GM19328 (cell line): ENCODE data around the gene COL25A1.
"Not testable (repeated sequence)": the region's sequence is repeated elsewhere in the genome, so short reads cannot be mapped to it uniquely, and the experiment has no call there.

Experiments
- ATAC-seq: cut with Tn5 transposase; IDR thresholded peaks from one replicate; pipeline ENCODE4 v1.9.1; 2021; ENCODE audit warnings: mild to moderate bottlenecking, moderate library complexity; ENCODE audit not compliant: unreplicated experiment

The COL25A1 gene

DNA sequence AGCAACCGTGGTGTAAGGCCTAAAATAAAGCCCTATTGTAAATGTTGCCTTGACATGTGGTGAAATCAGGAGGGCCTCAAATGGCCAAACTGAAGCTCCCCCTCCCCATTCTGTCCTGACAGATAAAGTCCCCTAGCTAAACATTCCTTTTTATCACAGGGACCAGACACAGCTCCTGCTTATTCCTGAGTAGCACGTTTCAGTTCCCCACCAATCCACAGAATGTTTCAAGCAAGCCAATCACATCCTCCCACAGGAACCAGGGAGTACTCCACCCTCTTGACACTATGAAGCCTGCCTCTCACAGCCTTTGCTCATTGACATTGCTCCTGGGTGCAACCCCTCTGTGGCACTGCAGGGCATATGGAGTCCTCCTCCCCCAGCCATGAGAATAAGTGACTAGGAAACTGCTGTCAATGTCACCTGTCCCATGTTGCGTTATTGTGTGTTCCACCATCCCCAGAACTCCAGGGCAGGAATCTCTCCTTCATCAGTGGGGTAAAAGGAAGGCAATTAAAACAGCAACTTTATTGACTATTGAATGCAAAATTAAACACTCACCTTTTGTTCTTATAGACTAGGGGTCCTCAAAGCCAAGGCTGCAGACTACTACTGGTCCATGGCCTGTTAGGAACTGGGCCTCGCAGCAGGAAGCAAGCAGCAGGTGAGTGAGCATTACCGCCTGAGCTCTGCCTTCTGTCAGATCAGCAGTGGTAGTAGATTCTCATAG, 128.1 kb downstream of the COL25A1 start:
- no peak for ATAC-seq

DNA sequence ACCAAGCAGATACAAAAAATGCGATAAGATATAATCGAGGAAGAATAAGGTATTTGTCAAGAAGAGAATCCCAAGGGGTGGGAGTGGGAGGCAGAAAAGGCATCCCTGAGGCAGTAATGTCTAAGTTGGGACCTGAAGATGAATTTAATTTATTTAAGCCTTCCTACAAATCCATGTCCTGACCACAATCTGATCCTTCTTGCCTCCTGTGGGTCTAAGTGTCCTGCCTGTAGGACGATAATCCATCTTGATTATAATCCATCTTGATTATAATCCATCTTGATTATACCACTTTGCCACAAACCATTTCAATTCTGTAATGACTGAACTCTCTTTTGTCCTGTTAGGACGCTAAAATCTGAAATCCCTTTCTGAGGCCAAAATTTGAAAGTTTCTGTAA, 130.2 kb downstream of the COL25A1 start:
- ATAC-seq, result no peak

DNA sequence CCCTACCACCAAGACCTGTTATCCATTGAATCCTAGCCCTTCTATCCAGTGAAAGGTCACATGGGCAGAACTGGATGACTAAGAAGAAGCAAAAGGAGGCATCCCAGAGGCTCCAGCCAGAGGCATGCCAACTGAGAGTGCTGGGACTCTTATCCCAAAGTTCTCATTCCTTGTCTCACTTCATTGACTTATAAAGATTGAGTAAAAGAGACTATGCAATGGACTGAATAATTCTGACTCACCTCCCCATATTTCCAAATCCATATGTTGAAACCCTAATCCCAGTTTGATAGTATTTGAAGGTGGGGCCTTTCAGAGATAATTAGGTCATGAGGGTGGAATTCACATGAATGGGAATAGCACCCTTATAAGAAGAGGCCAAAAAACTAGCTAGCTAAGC, 131.4 kb downstream of the COL25A1 start:
- no peak for ATAC-seq

DNA sequence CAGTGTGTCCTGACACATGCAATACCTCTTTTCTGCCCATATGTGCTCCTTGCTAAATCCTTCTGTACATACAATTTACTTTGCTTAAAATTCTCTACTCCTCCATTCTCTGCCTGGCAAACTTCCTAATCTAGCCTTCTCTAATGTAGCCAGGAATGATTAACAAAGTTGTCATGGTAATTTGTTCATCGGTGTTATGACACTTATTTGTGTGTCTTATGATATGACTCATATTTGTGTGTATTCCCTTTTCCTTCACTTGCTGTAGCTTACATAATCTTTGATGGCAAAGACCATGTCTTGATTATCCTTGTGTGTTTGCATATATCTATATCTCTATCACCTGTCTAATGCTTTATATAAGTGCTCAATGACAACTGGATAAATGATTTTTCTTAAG, 133.3 kb downstream of the COL25A1 start:
- ATAC-seq, result no peak

DNA sequence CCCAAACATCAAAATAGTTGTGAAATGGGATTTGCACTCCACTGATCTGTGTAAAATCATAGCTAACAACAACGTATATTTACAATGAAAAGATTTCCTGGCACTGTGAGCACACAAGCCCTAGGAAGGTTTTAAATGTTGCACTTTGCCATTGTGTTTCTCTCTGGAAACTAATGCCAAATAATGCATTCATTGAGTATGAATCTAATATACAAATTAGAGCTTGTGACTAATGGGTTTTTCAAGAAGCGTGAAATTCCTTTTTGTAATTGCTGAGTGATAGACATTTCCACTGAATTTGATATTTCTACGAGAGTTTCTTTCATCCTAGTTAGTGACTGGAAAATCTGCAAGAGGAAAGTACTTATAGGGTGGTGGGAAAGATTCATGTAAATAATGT, 135.9 kb downstream of the COL25A1 start:
- no peak for ATAC-seq

DNA sequence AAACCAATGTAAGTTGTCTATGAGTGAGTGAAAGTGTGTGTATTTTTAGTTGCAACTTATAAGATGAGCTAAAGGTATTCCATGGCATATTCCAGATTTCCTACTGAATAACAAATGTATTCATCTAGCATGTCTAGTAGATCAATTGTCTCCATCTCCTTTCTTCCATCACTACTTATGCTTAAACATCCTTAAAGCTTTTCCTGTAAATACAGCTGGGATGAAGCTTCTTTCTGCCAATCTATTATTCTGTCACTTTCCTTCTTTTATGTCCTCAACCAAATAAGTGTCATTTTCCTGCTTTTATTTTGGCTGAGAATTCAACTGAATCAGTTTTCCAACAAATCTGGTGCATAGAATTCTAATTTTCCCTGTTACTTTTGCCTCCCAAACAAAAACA, 136.3 kb downstream of the COL25A1 start:
- ATAC-seq, result no peak

DNA sequence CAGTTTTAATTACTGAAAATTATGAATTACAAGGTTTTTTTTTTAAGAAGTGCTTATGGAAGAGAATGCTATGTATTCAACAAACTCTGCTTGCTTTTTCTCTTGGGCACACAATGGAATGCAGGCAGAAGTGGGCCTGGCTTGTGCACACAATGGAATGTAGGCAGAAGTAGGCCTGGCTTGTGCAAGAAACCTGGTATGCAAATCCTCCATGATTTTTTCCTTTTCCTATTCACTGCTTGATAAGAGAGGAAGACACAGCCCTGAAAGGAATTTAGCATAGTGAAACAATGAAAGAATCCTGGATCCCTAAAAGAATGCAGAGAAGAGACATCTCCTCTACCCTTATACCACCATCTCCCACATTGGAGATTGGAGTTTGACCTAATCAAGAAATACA, 138.4 kb downstream of the COL25A1 start:
- ATAC-seq, result no peak

DNA sequence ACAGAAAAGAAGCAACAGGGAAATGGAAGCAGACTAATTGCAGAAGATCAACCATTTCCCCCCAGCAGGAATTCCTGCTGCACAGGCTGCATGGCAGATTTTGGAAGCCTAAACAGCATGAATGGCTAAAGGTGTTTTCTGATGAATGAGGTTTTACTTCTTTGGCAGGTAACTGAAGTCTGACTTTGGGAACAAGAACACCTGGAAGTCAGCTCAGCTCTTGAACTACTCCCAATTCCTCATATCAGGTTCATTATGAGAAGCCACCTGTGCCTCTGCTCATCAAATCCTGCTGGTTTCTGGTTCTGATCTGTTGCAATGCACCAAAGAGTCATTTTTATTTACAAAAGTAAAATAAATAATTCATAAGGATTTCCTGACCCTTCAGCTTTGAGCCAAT, 139.0 kb downstream of the COL25A1 start:
- no peak for ATAC-seq

DNA sequence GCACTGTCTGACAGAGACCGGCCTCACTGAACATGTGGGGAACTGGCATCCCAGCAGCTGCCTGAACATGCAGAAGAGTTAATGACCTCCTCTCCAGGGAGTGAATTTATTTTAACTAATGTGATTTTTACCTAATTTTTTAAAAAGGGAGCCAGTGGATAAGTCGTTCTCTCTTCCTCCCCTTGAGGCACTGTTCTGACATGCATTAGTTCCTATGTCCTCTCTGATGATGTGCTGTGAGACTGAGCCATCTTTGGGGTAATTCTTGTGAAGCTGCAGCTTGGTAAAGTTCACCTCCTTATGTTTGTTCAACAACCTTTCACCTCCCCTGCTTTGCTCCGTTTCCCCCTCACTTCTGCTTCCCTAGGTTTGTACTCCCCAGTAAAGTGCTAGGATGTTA, 139.7 kb downstream of the COL25A1 start:
- no peak for ATAC-seq

DNA sequence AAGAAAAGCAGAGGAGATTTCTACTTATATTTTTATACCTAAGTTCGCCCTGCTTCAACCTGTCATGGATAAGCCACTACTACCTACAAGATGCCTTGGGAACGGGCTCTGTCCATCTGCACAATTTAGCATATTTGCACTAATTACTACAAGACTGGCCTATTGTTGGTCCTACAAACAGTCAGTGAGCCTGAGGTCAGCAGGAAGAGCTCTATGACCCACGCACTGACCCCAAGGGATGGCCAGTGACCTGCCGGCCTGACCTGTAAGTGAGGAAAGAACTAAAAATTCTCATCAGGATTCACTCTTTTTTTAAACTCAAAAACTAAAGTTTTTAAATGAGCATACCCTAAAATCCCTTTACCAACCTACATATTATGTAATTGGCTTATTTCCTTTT, 142.0 kb downstream of the COL25A1 start:
- ATAC-seq, result no peak

DNA sequence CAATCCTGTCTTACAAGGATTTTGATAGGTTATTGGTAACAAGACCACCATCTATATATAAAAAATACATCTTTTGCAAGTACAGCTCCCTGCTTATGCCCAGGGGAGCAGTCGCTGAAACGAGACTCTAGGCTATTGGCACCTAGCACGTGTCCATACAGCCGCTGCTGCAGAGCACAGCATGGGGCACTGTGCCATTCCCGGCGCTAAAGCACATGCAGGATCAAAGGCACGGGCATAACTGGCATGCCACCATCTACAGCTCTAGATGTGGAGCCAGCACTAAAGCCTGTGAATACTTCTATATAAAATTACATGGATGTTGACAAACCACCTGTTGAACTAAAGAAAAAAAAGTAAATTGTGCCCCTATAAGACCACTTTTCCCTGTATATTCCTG, 144.8 kb downstream of the COL25A1 start:
- no peak for ATAC-seq

DNA sequence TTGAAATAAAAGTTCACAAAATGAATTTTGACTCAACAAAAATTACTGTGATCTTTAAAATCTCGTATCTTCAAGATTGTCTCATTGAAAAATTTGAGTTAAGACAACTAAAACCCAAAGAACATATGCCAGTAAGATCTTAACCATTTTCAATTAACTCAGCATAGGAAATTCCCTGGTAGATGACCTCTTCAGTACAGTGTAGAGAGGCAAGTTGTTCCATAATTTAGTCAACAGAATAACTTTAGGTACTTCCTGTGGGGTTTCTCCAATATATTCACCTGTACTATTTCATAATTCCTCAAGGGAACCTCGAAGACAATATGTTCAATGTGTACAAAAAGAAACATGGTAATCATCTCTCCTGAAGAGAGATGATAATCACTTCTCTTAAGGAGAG, 145.3 kb downstream of the COL25A1 start:
- ATAC-seq, result no peak

DNA sequence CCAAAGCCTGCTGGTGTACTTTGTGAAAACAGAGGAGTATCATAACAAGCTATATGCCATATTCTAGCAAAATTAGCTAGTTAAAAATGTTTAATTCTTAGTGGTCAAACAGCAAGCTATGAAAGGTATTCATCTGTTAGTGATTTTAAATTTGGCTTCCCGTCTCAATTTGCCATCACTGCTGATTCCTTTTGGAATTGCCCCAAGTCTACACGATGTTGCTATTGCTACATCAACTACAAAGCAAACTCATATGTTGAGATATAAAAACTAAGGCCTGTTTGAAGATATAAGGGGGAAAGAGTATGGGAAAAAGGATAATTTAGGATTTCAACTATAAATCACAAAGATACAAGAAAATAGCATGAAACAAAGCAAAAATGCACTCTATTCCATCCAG, 146.1 kb downstream of the COL25A1 start:
- ATAC-seq, result no peak

DNA sequence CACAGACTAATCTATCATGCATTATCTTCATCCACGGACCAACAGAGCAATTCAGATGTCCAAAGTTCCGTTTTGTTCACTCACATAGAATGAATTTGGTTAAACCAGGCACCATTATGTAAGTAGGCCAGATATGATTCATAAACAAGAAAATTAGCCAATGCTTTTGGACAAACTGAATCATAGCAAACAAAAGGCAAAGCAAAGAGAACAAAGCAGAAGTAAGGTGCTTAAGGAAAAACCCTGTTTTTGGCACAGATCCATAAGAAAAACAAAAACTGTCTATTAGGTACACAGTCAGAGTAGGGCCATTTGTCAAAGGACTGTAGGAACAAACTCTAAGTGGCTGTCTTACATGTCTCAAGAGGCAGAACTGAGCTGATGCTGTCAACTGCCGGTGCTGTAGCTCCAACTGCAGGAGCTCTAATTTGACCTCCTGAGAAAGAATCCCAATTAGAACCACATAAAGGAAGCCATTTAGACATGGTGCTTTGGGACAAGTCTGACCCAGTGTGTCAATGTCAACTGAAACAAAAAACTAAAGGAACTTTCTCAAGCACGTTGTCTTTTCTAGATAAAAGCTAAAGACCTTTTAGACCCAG, 146.7 kb downstream of the COL25A1 start:
- ATAC-seq, result no peak

DNA sequence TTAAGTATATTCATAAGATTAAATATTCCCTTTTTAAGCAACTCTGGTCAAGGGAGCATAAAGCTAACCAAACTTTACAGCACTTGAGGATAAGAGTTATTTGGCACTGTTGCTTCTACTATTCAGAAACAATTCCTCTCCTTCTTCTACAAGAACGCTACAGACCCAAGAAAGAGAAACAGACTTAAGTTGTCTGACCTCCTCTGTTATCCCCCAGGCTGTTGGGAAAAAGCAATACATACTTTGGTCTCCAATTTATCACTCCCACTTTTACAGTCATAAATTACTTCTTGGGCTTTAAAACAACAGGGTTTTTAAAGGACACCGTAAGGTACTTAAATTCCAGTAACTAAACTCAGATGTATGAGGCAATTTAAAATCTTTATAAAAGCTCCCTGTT, 147.4 kb downstream of the COL25A1 start:
- ATAC-seq, result no peak

DNA sequence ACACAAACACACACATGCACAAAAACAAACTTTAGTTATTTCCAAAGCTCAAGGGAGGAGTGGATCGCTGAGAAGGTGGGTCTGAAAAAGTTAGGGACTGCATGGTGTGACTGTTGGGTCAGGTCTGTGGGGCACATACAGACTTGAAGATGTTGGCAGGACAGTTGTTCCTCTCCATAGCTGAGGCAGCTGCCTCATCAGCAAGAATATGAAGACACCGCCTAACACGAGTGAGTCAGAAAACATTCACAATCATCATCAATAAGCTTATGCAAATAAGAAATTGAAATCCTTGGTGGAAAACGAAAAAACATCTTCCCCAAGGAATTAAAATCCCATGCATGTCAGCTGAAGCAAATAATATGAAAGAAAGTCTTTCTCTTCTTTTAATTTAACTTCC, 148.0 kb downstream of the COL25A1 start:
- ATAC-seq, result no peak

DNA sequence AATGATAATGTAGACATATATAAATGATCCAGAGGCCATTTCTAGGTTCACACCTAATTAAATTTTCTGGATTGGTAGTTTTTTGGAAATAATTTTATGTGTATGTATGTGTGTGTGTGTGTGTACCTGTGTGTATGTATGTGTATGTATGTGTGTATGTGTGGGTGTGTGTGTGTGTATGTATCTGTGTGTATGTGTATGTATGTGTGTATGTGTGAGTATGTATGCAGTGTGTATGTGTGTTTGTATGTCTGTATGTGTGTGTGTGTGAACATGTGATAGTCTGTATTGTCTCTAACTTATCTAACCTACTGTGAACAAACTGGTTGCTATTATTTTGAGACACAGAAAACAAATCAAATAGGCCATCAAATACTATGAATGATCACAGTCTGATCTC, 152.6 kb downstream of the COL25A1 start:
- ATAC-seq, result no peak

DNA sequence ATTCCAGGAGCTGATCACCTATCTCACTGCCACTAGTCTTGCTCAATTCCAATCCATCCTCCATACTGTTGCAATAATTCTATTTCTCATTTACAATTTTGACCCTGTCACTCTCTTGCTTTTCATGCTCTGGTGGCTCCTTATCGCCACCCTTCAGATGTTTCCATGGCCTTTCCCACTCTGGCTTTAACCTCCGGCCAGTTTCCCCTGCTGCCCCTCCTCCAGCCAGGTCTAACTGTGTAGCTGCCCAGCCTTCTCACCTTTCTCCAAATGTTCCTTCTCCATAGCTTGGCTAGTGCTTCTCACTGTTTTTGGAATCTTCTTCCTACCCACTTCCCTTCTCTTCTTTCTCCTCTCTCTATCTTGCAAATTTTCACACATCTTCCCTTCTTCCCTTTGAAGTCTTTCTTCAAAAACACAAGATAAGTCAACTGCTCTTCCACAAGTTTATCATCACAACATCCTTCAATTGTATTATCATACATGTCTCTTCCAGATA, 153.8 kb downstream of the COL25A1 start:
- ATAC-seq, result no peak

DNA sequence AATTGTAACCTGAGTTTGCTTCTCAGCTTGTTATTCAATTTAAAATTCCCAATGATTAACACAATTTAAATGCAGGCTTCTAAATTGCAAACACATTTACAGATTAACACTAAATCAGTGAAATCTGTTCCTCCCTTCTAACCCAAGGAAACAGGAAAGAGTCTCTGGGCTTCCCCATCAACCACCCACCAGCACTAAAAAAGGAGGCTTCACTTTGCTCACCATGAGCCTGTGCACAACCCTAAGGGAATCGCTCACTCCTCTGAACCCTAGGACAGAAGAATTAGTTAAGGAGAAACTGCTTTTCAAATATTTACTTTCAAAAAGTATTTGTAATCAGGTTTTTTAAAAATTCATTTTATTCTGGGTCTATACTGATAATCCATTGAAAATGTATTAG, 155.3 kb downstream of the COL25A1 start:
- ATAC-seq, result no peak

DNA sequence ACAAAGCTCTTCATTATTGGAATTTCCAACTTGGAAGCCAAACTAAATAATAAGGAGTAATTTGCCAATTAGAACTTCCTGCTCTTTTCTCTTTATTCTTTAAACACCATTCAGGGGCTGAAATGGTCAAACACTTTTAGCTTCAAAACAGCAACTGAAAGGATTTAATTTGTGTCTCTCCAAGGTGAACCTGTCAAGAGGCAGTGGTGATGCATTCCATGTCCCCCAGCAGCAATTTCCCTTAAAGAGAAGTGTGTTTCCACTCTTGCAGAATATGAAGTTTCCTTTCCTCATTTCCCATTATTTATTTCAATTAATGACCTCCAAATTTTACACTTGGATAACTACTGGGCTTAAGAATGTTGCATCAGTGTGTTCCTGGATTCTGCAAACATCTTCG, 156.0 kb downstream of the COL25A1 start:
- ATAC-seq, result no peak

DNA sequence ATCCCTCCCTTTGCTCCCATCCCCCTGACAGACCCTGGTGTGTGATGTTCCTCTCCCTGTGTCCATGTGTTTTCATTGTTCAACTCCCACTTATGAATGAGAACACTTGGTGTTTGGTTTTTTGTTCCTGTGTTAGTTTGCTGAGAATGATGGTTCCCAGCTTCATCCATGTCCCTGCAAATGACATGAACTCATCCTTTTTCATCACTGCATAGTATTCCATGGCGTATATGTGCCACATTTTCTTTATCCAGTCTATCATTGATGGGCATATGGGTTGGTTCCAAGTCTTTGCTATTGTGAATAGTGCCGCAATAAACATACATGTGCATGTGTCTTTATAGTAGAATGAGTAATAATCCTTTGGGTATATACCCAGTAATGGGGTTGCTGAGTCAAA, 164.3 kb downstream of the COL25A1 start:
- ATAC-seq, result not testable (repeated sequence)

DNA sequence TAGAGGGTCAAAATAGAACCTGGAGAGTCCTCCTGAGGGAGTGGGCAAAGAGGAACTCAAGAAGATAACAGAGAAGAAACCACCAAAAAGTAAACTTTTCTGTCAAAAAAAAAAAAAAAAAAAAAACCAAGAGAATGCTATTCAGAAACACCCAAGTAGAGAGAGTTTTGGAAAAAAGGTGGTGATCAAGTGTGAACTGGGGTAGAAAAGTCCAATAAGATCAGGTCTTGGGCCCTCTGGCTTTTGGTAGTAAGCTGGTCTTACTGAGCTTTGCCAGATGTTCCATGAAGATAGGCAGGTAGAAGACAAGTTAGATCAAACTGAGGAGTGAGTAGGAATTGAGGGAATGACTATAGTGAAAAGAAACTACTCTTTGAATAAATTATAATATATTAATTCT, 167.5 kb downstream of the COL25A1 start:
- ATAC-seq, result no peak

DNA sequence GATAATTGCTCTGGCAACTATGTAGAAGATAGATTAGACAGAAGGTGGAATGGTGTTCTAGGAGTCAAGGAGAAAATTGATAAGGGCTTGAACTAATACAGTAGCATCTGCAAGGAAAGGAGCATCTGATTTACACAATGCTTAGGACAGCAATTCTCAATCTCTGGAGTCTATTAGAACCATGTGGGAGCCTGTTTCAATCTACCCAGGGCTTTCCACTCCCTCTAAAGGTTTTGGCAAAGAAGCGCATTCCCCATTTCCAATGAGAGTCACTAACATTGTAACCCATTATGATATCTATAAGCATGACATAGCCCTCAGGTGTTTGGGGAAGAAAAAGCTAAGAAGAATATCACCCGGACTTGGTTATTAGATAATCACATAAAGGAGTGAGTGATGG, 168.2 kb downstream of the COL25A1 start:
- ATAC-seq, result no peak
